Embryonic facial prominence (tissue), 1 donor: Measurements from ENCODE around the gene HELQ.
"Not testable (repeated sequence)": the region's sequence is repeated elsewhere in the genome, so short reads cannot be mapped to it uniquely, and the experiment has no call there.

Source experiments
- DNase-seq: peaks from one replicate; pipeline ENCODE4 v3.0.0-alpha.2; 2016; ENCODE audit errors: extremely low spot score

Gene HELQ

DNA sequence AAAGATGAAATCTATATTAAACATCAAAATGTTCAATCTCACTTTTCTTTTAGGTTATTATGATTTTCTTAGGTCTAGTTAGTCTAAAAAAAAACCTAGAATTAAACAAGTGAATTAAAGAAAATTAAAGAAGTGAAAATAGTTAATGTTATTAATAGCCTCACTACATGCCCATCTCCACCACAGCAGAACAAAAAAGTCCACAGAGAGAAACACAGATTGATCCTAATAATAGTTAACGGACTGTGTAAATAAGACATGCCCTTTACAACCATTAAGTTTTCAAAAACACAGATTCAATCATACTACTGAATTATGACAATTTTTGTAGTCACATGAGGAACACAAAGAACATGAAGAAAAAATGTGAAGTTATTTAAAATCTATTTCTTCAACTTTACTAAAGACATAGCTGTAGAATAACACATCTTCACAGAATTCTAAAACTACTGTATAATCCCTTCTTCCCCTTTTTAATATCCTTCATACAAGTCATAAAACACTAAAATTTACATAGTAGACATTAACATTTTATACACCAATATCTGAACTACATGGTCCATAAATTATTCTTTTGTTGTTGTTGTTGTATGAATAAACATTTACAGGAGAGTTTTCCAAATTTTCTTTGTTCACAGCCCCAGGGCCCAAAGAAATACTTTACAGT is 15.3 kb downstream of the HELQ start:
- no peak for DNase-seq

DNA sequence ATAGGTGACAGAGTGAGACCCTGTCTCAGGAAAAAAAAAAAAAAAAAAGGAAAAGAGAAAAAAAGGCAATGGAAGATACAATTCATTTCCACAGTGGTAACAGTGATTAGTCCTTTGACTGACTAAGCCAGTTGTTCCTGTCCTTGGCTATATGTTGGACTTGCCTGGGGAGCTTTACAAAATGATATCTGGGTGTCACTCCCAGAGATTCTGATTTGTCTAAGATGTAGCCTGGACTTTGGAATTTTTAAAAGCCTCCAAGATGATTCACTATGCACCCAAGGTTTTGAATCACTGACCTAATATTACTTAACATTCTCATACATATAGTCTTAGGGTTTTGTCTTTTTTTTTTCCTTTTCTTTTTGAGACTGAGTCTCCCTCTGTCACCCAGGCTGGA is 16.9 kb downstream of the HELQ start:
- no peak for DNase-seq

DNA sequence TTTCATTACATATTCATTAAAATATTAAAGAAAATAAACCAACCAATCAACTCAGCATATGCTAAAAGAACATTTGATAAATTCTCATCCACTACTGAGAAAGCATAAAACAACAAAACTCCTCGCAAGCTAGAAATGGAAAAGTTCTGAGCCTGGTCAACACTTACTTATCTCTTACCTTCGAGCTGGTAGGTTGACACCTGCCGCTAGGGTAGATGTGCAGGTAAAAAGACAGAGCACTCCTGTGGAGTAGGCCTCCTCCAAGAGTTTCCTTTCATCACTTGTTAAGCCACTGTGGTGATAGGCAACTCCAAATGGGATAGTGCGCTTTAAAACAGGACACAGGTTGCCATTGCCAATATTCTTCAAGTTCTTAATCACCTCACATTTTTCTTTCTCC is 18.9 kb downstream of the HELQ start:
- no peak for DNase-seq

GRCh38 chr4:83431200-83431599 is 24.4 kb downstream of the HELQ start:
- no peak for DNase-seq

GRCh38 chr4:83418211-83418610 is 37.4 kb downstream of the HELQ start:
- no peak for DNase-seq

- no peak for DNase-seq
Measured at GRCh38 chr4:83417566-83417965, 38.1 kb downstream of the HELQ start.

GRCh38 chr4:83413676-83414075 is 41.9 kb downstream of the HELQ start:
- no peak for DNase-seq

- DNase-seq: no peak
Measured at GRCh38 chr4:83408908-83409307, 46.7 kb downstream of the HELQ start.

GRCh38 chr4:83405844-83406816 is 49.5 kb downstream of the HELQ start:
- DNase-seq: no peak

GRCh38 chr4:83398158-83398557 is 57.5 kb downstream of the HELQ start:
- DNase-seq: not testable (repeated sequence)

GRCh38 chr4:83393908-83394307 is 61.7 kb downstream of the HELQ start:
- no peak for DNase-seq

GRCh38 chr4:83392562-83392961 is 63.1 kb downstream of the HELQ start:
- no peak for DNase-seq

- DNase-seq: no peak
Measured at GRCh38 chr4:83390944-83391343, 64.7 kb downstream of the HELQ start.

- DNase-seq: no peak
Measured at GRCh38 chr4:83389756-83390505, 65.7 kb downstream of the HELQ start.

- DNase-seq: no peak
Measured at GRCh38 chr4:83389037-83389720, 66.4 kb downstream of the HELQ start.

- DNase-seq: no peak
Measured at GRCh38 chr4:83388313-83388676, 67.3 kb downstream of the HELQ start.

GRCh38 chr4:83387476-83388312 is 67.9 kb downstream of the HELQ start:
- DNase-seq: no peak

DNA sequence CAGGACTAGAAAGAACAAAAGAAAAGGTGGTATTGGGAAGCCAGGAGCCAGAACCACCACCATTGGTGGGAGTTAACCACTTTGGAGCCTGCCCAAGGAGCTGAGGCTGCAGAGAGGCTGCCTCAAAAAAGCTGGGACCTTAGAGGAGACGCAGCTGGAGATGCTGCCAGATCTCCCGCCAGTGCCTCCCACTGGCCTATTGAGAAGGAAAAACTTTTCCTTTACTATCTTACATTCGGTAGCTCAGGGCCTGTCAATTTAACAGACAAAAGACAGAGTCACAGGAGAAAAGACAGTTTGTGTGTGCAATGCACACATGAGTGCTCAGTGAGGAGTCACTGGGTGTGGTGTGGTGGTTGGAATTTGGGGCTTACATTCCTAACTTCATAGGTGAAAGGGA is 68.6 kb downstream of the HELQ start:
- no peak for DNase-seq

GRCh38 chr4:83382850-83383249 is 72.8 kb downstream of the HELQ start:
- no peak for DNase-seq

DNA sequence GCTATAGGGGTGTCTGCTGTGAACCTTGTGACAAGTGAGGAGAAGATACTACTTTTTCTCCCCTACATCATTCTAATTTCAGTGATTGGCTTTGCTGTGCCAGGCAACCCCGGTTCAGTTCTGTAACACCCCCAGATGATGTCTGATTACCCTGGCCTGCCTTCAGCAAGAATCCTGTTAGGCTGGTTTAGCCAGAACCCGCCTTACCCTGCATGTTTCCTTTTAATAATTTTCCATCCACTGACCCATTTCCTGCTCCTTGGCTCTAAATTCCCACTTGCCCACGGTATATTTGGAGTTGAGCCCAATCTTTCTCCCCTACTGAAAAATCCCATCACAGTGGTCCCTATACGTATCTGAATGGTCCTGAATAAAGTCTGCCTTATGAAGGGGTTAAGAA is 74.5 kb downstream of the HELQ start:
- DNase-seq: no peak

- DNase-seq: no peak
Measured at GRCh38 chr4:83378419-83378818, 77.2 kb downstream of the HELQ start.
